OCI-LY7 (cell line): ENCODE data around the gene BBS9. TPM values are rescaled to one million over a fixed set of nuclear protein-coding genes. Genes with fewer than 3 reads are reported as not detected.

ENCODE experiments used
- BruUV-seq: library from RNA; stranded (reverse); fragments of 400-500 nt; replicated peaks from 2 replicates; lab custom pipeline; 2021; lab: Mats Ljungman, UMichigan
- CTCF ChIA-PET: fragments of 300-600 bp; sonication (Branson Sonifier 250); formaldehyde crosslinking; loops from one replicate; lab custom pipeline; 2022; ENCODE audit warnings: antibody characterized with exemption; ENCODE audit not compliant: unreplicated experiment; lab: Charles Lee
- POLR2A ChIA-PET: fragments of 300-600 bp; sonication (Branson Sonifier 250); formaldehyde crosslinking; loops from one replicate; lab custom pipeline; 2022; ENCODE audit warnings: antibody characterized with exemption; lab: Charles Lee
- DNase-seq: peaks from one replicate; pipeline ENCODE4 v3.0.0-alpha.2; 2015; ENCODE audit warnings: low spot score
- H2AFZ ChIP-seq: fragments of 200-600 bp; sonication (generic), shearing (Covaris generic); 2 replicates; pipeline ENCODE4 v1.6.1; 2014; ENCODE audit warnings: mild to moderate bottlenecking, antibody characterized with exemption, low read length, moderate library complexity
- H3K27ac ChIP-seq: fragments of 200-600 bp; sonication (generic); 2 replicates; pipeline ENCODE4 v1.5.1; 2014; ENCODE audit warnings: mixed run types, low read depth, mild to moderate bottlenecking, moderate library complexity, low read length, inconsistent platforms; ENCODE audit not compliant: poor library complexity, severe bottlenecking
- H3K36me3 ChIP-seq: fragments of 200-600 bp; sonication (generic); 2 replicates; pipeline ENCODE4 v1.6.1; 2014; ENCODE audit warnings: mild to moderate bottlenecking, antibody characterized with exemption, low read length, moderate library complexity, mixed read lengths; ENCODE audit not compliant: insufficient read depth
- H3K4me1 ChIP-seq: fragments of 200-600 bp; sonication (generic); 2 replicates; pipeline ENCODE4 v1.5.1; 2014; ENCODE audit warnings: mild to moderate bottlenecking, low read length; ENCODE audit not compliant: insufficient read depth, poor library complexity, severe bottlenecking
- H3K4me2 ChIP-seq: fragments of 200-600 bp; sonication (generic); 2 replicates; pipeline ENCODE4 v1.6.1; 2014; ENCODE audit warnings: mild to moderate bottlenecking, low read length
- H3K4me3 ChIP-seq: fragments of 200-600 bp; sonication (generic); 2 replicates; pipeline ENCODE4 v1.5.1; 2014; ENCODE audit warnings: mild to moderate bottlenecking, low read depth, low read length; ENCODE audit not compliant: poor library complexity, severe bottlenecking
- H3K79me2 ChIP-seq: fragments of 200-600 bp; sonication (generic); 2 replicates; pipeline ENCODE4 v1.6.1; 2016; ENCODE audit warnings: low read depth, mild to moderate bottlenecking, low read length, moderate library complexity, mixed read lengths; ENCODE audit not compliant: insufficient read depth
- H3K9me2 ChIP-seq: fragments of 200-600 bp; sonication (generic); 2 replicates; pipeline ENCODE4 v1.6.1; 2016; ENCODE audit warnings: mild to moderate bottlenecking, low read length, mixed read lengths; ENCODE audit not compliant: insufficient read depth
- H3K9me3 ChIP-seq: fragments of 200-600 bp; sonication (generic); 2 replicates; pipeline ENCODE4 v1.6.1; 2014; ENCODE audit warnings: mild to moderate bottlenecking, mixed run types, low read length, mixed read lengths
- H4K20me1 ChIP-seq: fragments of 200-600 bp; sonication (generic); 2 replicates; pipeline ENCODE4 v1.6.1; 2014; ENCODE audit warnings: mild to moderate bottlenecking, antibody characterized with exemption, low read length, moderate library complexity, mixed read lengths; ENCODE audit not compliant: insufficient read depth
- EZH2phosphoT487 ChIP-seq: fragments of 200-600 bp; sonication (generic); IDR thresholded peaks from 2 replicates; pipeline ENCODE4 v1.6.1; 2018; ENCODE audit warnings: low read depth, borderline replicate concordance, mild to moderate bottlenecking, mixed run types, antibody characterized with exemption, low read length, moderate library complexity, mixed read lengths
- intact Hi-C: fragments of 100-400 bp; cut with micrococcal nuclease; formaldehyde crosslinking; loops from one replicate; pipeline ENCODE4 v1.10.0; 2022; ENCODE audit not compliant: unreplicated experiment
- total RNA-seq, 2 experiments: library from RNA; depleted of rRNA in 1 of 2; stranded (reverse); fragments of >200 nt in 1 of 2; shearing (Covaris generic) in 1 of 2; gene quantifications; 2 replicates each; pipeline ENCODE4 v1.2.3, GENCODE V29; 2014 to 2022
- TF ChIP-seq, protein P1 (sequence below): fragments of 200-600 bp; sonication (generic); conservative IDR thresholded peaks from 2 replicates; pipeline ENCODE4 v1.5.1; 2014; ENCODE audit warnings: mild to moderate bottlenecking, antibody characterized with exemption, low read length, moderate library complexity, mixed read lengths

Gene BBS9
- total RNA-seq, 2 experiments from 2014 or later, result 6.8 to 14.8 TPM

DNA sequence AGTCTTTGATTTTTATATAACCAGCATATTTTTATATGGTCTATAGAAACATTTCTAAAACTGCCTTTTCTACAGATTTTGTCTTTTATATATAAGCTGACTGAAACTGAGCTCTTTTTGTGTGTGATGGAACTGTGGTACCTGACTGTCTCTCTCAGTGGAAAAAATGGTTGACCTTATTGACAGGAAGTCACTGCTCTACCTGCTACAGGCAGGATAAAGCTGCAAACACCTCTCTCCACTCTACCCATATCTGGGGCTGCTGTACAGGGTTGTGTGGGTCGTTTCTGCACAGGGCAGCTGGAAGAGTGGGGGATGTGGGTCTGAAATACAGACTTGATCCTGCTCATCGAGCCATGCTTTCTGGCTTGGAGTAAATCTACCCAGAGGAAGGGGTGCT, 48.5 kb downstream of the BBS9 start:
- Histone ChIP-seq H3K27ac (no peak overlapping the region), H3K36me3 (no peaks in the 10 kb centered on the region), H3K4me2 (no peak overlapping the region), H4K20me1 (no peaks in the 10 kb centered on the region), H3K9me2 (no peaks in the 10 kb centered on the region), H3K4me1 (no peaks in the 10 kb centered on the region), H3K9me3 (0 out of 2 replicates have a peak, but pooled peaks cover 7% of the 10 kb centered on the region), H2AFZ (no peak overlapping the region), H3K4me3 (no peak overlapping the region), H3K79me2 (no peaks in the 10 kb centered on the region)
- no peak for TF ChIP-seq EZH2phosphoT487
- intact Hi-C loops, result no loop called here
- no TSS peak for BruUV-seq
- POLR2A ChIA-PET, result no interaction called here
- DNase-seq, result no peak
- CTCF ChIA-PET, result no interaction called here

DNA sequence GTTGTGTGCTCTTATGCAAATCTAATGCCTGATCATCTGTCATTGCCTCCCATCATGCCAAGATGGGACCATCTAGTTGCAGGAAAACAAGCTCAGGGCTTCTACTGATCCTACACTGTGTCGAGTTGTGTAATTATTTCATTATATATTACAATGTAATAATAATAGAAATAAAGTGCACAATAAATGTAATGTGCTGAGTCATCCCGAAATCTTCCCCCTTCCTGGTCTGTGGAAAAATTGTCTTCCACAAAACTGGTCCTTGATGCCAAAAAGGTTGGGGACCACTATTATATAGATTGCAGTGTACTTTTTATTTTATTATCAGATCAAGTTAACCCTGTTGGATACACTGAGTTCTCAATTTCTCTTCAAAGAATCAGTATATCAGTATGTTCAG, 50.2 kb downstream of the BBS9 start:
- no peaks in the 10 kb centered on the region for H4K20me1 ChIP-seq
- H2AFZ ChIP-seq, result no peak overlapping the region
- H3K4me3 ChIP-seq, result no peak overlapping the region
- no peaks in the 10 kb centered on the region for H3K9me3 ChIP-seq
- CTCF ChIA-PET, result no interaction called here
- no peak overlapping the region for H3K27ac ChIP-seq
- DNase-seq, result no peak
- intact Hi-C loops, result no loop called here
- H3K36me3 ChIP-seq, result no peaks in the 10 kb centered on the region
- POLR2A ChIA-PET, result no interaction called here
- BruUV-seq, result no TSS peak
- H3K79me2 ChIP-seq, result no peaks in the 10 kb centered on the region
- H3K4me2 ChIP-seq, result no peak overlapping the region
- H3K9me2 ChIP-seq, result no peaks in the 10 kb centered on the region
- TF ChIP-seq EZH2phosphoT487, result no peak
- TF ChIP-seq, protein P1, sequence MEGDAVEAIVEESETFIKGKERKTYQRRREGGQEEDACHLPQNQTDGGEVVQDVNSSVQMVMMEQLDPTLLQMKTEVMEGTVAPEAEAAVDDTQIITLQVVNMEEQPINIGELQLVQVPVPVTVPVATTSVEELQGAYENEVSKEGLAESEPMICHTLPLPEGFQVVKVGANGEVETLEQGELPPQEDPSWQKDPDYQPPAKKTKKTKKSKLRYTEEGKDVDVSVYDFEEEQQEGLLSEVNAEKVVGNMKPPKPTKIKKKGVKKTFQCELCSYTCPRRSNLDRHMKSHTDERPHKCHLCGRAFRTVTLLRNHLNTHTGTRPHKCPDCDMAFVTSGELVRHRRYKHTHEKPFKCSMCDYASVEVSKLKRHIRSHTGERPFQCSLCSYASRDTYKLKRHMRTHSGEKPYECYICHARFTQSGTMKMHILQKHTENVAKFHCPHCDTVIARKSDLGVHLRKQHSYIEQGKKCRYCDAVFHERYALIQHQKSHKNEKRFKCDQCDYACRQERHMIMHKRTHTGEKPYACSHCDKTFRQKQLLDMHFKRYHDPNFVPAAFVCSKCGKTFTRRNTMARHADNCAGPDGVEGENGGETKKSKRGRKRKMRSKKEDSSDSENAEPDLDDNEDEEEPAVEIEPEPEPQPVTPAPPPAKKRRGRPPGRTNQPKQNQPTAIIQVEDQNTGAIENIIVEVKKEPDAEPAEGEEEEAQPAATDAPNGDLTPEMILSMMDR, result no peak
- H3K4me1 ChIP-seq, result no peaks in the 10 kb centered on the region

DNA sequence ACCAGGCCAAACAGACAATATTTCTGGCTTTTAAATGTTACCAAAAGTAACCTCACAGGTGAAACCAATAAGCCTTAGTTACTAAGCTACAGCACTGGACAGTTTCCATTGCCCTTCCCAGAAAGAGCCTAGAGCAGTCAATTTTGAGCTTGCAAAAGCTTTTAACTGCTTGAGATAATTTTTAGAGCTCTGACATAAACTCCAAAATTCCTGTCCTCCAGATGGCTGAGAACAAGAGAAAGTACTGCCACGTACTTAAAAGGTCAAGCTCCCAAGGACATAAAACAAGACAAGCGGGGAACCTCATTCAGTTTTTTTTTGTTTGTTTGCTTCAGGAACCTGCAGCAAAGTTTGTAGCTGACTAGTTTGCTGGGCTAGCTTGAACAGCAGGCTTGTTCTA, 54.1 kb downstream of the BBS9 start:
- no TSS peak for BruUV-seq
- H3K9me3 ChIP-seq, result no peaks in the 10 kb centered on the region
- no peak overlapping the region for H2AFZ ChIP-seq
- no peak overlapping the region for H3K4me3 ChIP-seq
- no peaks in the 10 kb centered on the region for H3K9me2 ChIP-seq
- ChIA-PET POLR2A (interaction anchor here (0.7 to 2.3 kb wide), 4 partner anchors 9 to 13 kb away, joined by 3 to 9 read pairs (median 4); no protein-coding TSS in a partner anchor), CTCF (interaction anchor here (0.6 kb wide), 1 partner anchor 42 kb away, joined by 3 read pairs; no protein-coding TSS in a partner anchor)
- intact Hi-C loops, result no loop called here
- no peaks in the 10 kb centered on the region for H3K79me2 ChIP-seq
- H3K27ac ChIP-seq, result no peak overlapping the region
- H3K36me3 ChIP-seq, result no peaks in the 10 kb centered on the region
- no peak for TF ChIP-seq EZH2phosphoT487
- TF ChIP-seq, protein P1, result no peak
- no peak for DNase-seq
- H3K4me2 ChIP-seq, result no peak overlapping the region
- no peaks in the 10 kb centered on the region for H4K20me1 ChIP-seq
- H3K4me1 ChIP-seq, result no peaks in the 10 kb centered on the region
